Naive thymus-derived CD8-positive, alpha-beta T cell (primary cell): ENCODE measurements around the gene SLC22A9. TPM values are rescaled to one million over a fixed set of nuclear protein-coding genes. Genes with fewer than 3 reads are reported as not detected.

Experiments
- ATAC-seq, 2 donors: fragments of 150-1000 bp; cut with Tn5 transposase in 1 of 2; sonication (Bioruptor Pico), chemical (Tn5 transposase) in 1 of 2; 1 replicate in 1 of 2; 2 replicates in 1 of 2; pipeline ENCODE4 v1.10.0; 2021; ENCODE audit warnings: mild to moderate bottlenecking in 2 of 2, moderate library complexity in 2 of 2
- POLR2A ChIA-PET: fragments of 350-600 bp; sonication (Branson Sonifier 250); formaldehyde crosslinking; loops from one replicate; lab custom pipeline; 2021; ENCODE audit warnings: antibody characterized with exemption; lab: Charles Lee
- DNase-seq, 10 donors: peaks; one replicate each; pipeline versions ENCODE4 v3.0.0 to v3.0.0-alpha.2; 2020 to 2022
- H3K27ac Mint-ChIP-seq, 10 donors: one replicate each; pipeline ENCODE4 v1.8.0; 2020 to 2022; ENCODE audit warnings: mild to moderate bottlenecking in 10 of 10, mixed read lengths in 10 of 10, moderate library complexity in 4 of 10, inconsistent platforms in 1 of 10
- H3K27me3 Mint-ChIP-seq, 5 donors: one replicate each; pipeline ENCODE4 v1.8.0; 2021 to 2022; ENCODE audit warnings: mixed read lengths in 5 of 5
- H3K36me3 Mint-ChIP-seq, 3 donors: one replicate each; pipeline ENCODE4 v1.8.0; 2020 to 2022; ENCODE audit warnings: mixed read lengths in 3 of 3, mild to moderate bottlenecking in 2 of 3, inconsistent platforms in 1 of 3
- H3K4me1 Mint-ChIP-seq, 4 donors: one replicate each; pipeline ENCODE4 v1.8.0; 2021 to 2022; ENCODE audit warnings: mixed read lengths in 4 of 4
- H3K4me3 Mint-ChIP-seq, 10 donors: one replicate each; pipeline ENCODE4 v1.8.0; 2020 to 2022; ENCODE audit warnings: mild to moderate bottlenecking in 10 of 10, mixed read lengths in 10 of 10, moderate library complexity in 6 of 10, inconsistent platforms in 1 of 10
- H3K9me3 Mint-ChIP-seq, 9 donors: one replicate each; pipeline ENCODE4 v1.8.0; 2020 to 2022; ENCODE audit warnings: mixed read lengths in 9 of 9, mild to moderate bottlenecking in 3 of 9, inconsistent platforms in 1 of 9, moderate library complexity in 1 of 9
- polyA plus RNA-seq, 3 donors: library from polyadenylated mRNA; unstranded; fragments of 300-500 nt; fragmentation: Illumina TruSeq; gene quantifications; one replicate each; pipeline ENCODE4 v1.2.3, GENCODE V29; 2021
- total RNA-seq, 8 experiments: library from RNA in 2 of 8; stranded (reverse) in 2 of 8; gene quantifications; one replicate each; pipeline ENCODE4 v1.2.3 and lab custom pipeline; 2021 to 2026

Gene SLC22A9
- total and polyA plus RNA-seq, 5 experiments from 2014 or later = not detected

- H3K9me3 Mint-ChIP-seq = no peaks in the 10 kb centered on the region
- POLR2A ChIA-PET = no interaction called here
Measured at GRCh38 chr11:63448646-63449045, 79.1 kb downstream of the SLC22A9 start.

GRCh38 chr11:63459586-63459985 lies 90.0 kb downstream of the SLC22A9 start:
- Mint-ChIP-seq H3K27ac (no peak overlapping the region), H3K9me3 (no peaks in the 10 kb centered on the region), H3K27me3 (peaks cover 0 to 12% (median 0%) of the 10 kb centered on the region in 5 donors), H3K36me3 (peaks cover 0 to 3% (median 0%) of the 10 kb centered on the region in 3 donors), H3K4me1 (no peaks in the 10 kb centered on the region), H3K4me3 (no peak overlapping the region)
- POLR2A ChIA-PET = no interaction called here
- ATAC-seq (no peak), DNase-seq (no peak)

More at GRCh38 chr11:63448646-63449045, 79.1 kb downstream of the SLC22A9 start:
- peaks cover 5 to 12% (median 9%) of the 10 kb centered on the region in 4 donors for H3K4me1 Mint-ChIP-seq
- peak overlapping the region in 1 of 10 donors; percentile 13 for H3K27ac Mint-ChIP-seq
- H3K4me3 Mint-ChIP-seq = no peak overlapping the region
- ATAC-seq (no peak), DNase-seq (no peak)
- peaks cover 0 to 10% (median 8%) of the 10 kb centered on the region in 5 donors for H3K27me3 Mint-ChIP-seq
- no peaks in the 10 kb centered on the region for H3K36me3 Mint-ChIP-seq

Other genes with a start within 250 kb of the SLC22A9 start
- gene SLC22A24, start 225.6 kb upstream of the SLC22A9 start, total RNA-seq = not detected
- gene SLC22A24, start 225.6 kb upstream of the SLC22A9 start, polyA plus RNA-seq = not detected
- not detected for gene SLC22A25, start 126.2 kb upstream of the SLC22A9 start, total RNA-seq
- gene SLC22A25, start 126.2 kb upstream of the SLC22A9 start, polyA plus RNA-seq = not detected
- gene PLAAT5, start 121.4 kb downstream of the SLC22A9 start, total RNA-seq = under 1 TPM; 0.18 to 0.58 TPM
- under 1 TPM; 0.34 to 0.64 (median 0.36) TPM for gene PLAAT5, start 121.4 kb downstream of the SLC22A9 start, polyA plus RNA-seq
- not detected for gene LGALS12, start 136.3 kb downstream of the SLC22A9 start, total RNA-seq
- not detected for gene LGALS12, start 136.3 kb downstream of the SLC22A9 start, polyA plus RNA-seq
- gene PLAAT4, start 167.0 kb downstream of the SLC22A9 start, total RNA-seq = 10 to 100 TPM; 97.8 to 99.8 TPM
- gene PLAAT4, start 167.0 kb downstream of the SLC22A9 start, polyA plus RNA-seq = 100 to 1,000 TPM; 460 to 532 (median 464) TPM
- not detected for gene PLAAT2, start 193.6 kb downstream of the SLC22A9 start, total RNA-seq
- gene PLAAT2, start 193.6 kb downstream of the SLC22A9 start, polyA plus RNA-seq = under 1 TPM; 0.39 to 0.69 (median 0.49) TPM
- 1 to 10 TPM; 1.7 to 3.3 TPM for gene PLAAT3, start 244.6 kb downstream of the SLC22A9 start, total RNA-seq
- gene PLAAT3, start 244.6 kb downstream of the SLC22A9 start, polyA plus RNA-seq = 10 to 100 TPM in 1 of 3 donors, 1 to 10 TPM in 2; 7.6 to 28.7 (median 8.6) TPM